Measurements from ENCODE around the gene MOB2. TPM values are rescaled to one million over a fixed set of nuclear protein-coding genes. Genes with fewer than 3 reads are reported as not detected.

The MOB2 gene
- total RNA-seq, 4 donors from 2014 or later, result 24.5 to 59.9 (median 39.1) TPM

DNA sequence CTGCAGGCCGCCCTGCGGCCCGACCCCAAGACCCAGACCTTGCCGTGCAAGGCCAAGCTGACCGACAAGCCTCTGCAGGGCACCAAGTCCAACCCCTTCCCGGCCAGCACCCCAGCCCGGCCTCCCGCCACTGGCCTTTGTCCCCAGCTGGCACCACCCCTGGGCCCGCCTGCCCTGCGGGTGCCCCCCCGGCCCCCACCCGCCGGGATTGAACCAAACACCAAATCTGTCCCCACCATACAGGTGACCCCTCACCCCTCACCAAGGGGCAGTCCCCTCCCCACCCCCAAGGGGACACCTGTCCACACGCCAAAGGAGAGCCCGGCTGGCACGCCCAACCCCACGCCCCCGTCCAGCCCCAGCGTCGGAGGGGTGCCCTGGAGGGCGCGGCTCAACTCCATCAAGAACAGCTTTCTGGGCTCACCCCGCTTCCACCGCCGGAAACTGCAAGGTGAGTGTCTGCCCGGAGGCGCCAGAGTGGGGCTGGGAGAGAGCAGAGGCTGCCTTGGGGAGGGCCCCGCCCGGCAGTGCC is 36.2 kb downstream of the MOB2 start:
- TF ChIP-seq, protein P1, sequence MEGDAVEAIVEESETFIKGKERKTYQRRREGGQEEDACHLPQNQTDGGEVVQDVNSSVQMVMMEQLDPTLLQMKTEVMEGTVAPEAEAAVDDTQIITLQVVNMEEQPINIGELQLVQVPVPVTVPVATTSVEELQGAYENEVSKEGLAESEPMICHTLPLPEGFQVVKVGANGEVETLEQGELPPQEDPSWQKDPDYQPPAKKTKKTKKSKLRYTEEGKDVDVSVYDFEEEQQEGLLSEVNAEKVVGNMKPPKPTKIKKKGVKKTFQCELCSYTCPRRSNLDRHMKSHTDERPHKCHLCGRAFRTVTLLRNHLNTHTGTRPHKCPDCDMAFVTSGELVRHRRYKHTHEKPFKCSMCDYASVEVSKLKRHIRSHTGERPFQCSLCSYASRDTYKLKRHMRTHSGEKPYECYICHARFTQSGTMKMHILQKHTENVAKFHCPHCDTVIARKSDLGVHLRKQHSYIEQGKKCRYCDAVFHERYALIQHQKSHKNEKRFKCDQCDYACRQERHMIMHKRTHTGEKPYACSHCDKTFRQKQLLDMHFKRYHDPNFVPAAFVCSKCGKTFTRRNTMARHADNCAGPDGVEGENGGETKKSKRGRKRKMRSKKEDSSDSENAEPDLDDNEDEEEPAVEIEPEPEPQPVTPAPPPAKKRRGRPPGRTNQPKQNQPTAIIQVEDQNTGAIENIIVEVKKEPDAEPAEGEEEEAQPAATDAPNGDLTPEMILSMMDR (IDR thresholded peaks at IDR 0.05; ENCODE audit: low read depth), result no peak

DNA sequence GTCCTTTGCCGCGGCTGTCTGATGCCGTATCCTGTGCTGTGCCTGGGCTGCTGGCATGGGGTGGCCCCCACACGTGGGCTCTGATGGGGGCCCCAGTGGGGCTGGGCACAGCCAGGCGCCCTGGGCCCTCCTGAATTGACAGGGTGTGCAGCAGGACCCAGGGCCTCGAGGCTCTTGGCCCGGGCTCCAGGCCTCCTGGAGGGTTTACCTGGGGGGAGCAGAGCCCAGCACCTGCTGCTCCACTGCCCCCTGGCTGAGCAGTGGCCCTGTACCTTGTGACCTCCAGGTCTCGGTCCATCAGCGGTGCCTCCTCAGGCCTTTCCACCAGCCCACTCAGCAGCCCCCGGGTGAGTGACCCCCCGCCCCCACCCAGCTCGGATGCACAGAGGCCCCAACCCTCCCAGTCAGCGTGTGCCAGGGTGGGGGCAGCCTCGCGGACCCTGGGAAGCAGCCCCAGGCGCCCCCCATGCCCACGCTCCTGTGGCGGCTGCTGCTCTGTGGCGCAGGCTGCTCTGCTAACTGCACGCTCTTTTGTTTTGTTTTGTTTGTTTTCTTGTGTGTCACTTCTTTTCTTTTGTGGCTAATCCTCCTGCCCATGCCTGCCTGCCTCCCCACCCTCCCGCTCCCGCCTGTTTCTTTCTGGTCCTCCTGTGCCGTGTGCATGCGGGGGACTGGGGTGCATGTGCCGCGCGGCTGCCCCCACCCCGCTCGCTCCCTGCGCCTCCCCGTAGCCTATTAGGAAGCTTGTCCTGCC is 36.9 kb downstream of the MOB2 start:
- TF ChIP-seq, protein P1 (IDR thresholded peaks at IDR 0.05; ENCODE audit: low read depth), result no peak

DNA sequence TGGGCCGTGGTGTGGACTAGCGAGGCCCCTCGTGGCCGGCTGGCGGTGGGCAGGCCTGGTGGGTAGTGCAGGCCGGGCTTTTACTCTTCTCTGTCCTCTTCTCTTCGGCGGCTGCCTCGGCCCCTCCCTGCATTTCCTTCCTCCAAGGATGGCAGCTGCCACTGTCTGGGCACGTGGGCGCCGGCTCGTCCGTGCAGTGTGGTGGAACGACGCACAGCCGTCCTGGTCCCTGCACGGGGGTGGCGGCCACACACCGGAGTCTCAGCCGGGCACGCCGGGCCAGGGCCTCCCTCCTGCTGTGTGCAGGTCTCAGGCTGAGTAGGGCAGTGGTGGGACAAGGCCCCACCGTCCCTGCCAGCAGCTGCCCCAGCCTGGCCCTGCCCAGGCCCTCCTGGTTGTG is 37.7 kb downstream of the MOB2 start:
- TF ChIP-seq, protein P1 (IDR thresholded peaks at IDR 0.05; ENCODE audit: low read depth), result no peak

DNA sequence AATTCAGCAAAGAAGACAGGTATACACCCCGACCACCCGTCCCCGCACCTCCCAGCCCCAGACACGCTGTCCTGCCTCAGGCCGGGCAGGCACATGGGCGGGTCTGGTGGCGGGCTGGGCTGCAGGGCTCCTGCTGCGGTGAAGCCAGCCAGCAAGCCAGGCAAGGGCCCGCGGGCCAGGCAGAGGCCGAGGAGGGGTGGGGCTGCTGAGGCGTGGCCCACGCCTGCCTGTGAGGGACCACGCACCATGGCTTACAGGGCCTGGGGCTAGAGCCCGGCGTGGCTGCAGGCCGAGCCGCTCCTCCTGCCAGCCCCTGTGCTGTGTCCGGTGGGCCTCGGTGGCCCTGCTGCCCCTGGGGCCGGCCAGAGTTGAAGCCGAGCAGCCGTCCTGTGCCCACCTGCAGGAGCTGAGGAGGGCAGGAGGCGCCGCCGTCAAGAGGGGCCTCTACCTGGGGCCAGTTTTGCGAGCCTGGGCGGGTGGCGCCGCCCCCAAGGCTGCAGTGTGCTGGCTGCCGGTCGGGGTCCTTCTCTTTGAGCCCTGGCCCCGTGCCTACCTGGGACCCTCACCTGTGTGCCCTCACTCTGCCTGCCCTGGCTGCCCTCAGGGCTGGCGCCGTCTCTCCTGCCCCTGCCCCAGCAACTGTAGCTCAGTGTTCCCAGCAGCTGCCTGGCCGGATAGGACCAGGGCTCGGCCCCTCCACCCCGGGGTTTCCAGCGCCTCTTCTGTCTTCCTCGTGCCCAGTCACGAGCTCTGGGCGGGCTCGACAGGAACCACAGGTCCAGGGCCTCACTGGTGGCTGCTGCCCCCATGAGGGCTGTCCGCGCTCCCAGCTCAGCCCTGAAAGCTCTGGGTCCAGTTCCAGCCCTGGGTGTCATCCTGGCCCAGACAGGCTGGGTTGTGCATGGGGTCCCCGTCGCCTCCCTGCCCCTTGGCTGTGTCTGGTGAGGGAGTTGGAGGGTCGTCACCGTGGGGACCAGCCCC is 38.4 kb downstream of the MOB2 start:
- TF ChIP-seq, protein P1 (IDR thresholded peaks at IDR 0.05; ENCODE audit: low read depth), result no peak

DNA sequence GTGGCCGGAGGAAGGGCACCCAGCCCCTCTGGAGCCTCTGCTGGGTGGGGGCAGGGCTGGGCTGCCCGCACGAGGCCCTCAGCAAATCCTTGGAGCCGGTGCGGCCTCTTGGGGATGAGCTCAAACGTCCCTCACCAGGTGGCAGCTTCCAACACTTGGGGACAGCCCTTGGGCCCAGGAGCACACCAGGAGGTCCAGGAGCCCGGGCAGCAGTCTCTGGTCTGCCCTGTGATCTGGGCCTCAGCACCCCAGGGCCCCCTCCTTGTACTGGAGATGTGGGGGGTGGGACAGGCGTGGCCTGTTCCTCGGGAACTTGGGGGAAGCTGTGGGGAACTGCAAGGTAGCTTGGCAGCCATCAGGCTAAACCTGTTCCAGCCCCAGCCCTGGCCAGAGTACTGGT is 40.0 kb downstream of the MOB2 start:
- TF ChIP-seq, protein P1 (IDR thresholded peaks at IDR 0.05; ENCODE audit: low read depth), result no peak

DNA sequence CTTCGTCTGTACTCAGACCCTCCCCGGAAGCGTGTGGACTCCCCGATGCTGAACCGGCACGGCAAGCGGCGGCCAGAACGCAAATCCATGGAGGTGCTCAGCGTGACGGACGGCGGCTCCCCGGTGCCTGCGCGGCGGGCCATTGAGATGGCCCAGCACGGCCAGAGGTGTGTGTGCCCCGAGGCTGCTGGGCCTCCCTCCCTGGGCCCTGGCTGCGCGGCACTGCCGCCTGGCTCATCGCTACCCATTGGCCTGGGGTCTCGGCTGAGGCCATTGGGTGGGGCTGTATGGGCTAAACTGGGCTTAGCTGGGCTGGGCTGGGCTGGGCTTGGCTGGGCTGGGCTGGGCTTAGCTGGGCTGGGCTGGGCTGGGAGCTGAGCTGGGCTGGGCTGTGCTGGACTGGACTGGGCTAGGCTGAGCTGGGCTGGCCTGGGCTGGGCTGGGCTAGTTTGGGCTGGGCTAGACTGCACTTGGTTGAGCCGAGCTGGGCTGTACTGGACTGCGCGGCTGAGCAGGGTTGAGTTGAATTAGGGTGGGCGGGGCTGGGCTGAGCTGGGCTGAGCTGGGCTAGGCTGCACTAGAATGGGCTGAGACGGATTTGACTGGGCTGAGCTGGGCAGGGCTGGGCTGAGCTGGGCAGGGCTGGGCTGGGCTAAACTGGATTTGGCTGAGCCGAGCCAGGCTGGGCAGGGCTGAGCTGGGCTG is 40.7 kb downstream of the MOB2 start:
- TF ChIP-seq, protein P1 (IDR thresholded peaks at IDR 0.05; ENCODE audit: low read depth), result no peak

Data from subcutaneous adipose tissue (tissue), 4 donors.